Peyer's patch (tissue), 4 donors: ENCODE measurements around the gene IGF2BP2.

Source experiments
- CTCF ChIP-seq, 6 experiments: fragments of 450-650 bp in 4 of 6; fragments of 200-600 bp in 2 of 6; sonication (generic) in 1 of 6; IDR thresholded peaks; one replicate each; pipeline ENCODE4 v1.5.1; 2017 to 2019; ENCODE audit warnings: antibody characterized with exemption in 6 of 6, mild to moderate bottlenecking in 3 of 6, moderate library complexity in 1 of 6
- POLR2A ChIP-seq, 2 donors: fragments of 450-650 bp; IDR thresholded peaks; one replicate each; pipeline ENCODE4 v1.5.1; 2017; ENCODE audit warnings: antibody characterized with exemption in 2 of 2, mild to moderate bottlenecking in 2 of 2, moderate library complexity in 2 of 2

GRCh38 chr3:185867650-185868049 is 42.8 kb upstream of the IGF2BP2 start:
- TF ChIP-seq CTCF (IDR thresholded peaks at IDR 0.05) (no peak), POLR2A (IDR thresholded peaks at IDR 0.05) (no peak)
